Astrocyte (in vitro differentiated cells and primary cell): ENCODE data around the gene KIF26B. TPM values are rescaled to one million over a fixed set of nuclear protein-coding genes. Genes with fewer than 3 reads are reported as not detected.

Experiments
- DNase-seq: peaks from one replicate; pipeline ENCODE4 v3.0.0-alpha.2; 2010; ENCODE audit warnings: low read depth
- FAIRE-seq: peaks from 2 replicates; lab custom pipeline; 2011; peaks lifted over from hg19 to GRCh38; lab: Jason Lieb, UNC
- H2AFZ ChIP-seq: 2 replicates; pipeline ENCODE4 v1.6.0; 2012; ENCODE audit warnings: low read depth, low read length, inconsistent platforms
- H3K27ac ChIP-seq: 2 replicates; pipeline ENCODE4 v1.5.1; 2011; ENCODE audit warnings: low read depth, low read length, inconsistent platforms
- H3K27me3 ChIP-seq: 2 replicates; pipeline ENCODE4 v1.6.0; 2011; ENCODE audit warnings: low read length, inconsistent platforms; ENCODE audit not compliant: insufficient read depth
- H3K36me3 ChIP-seq: 2 replicates; pipeline ENCODE4 v1.5.1; 2011; ENCODE audit warnings: low read length, inconsistent platforms; ENCODE audit not compliant: insufficient read depth
- H3K4me1 ChIP-seq: 2 replicates; pipeline ENCODE4 v1.5.1; 2011; ENCODE audit warnings: low read length, inconsistent platforms; ENCODE audit not compliant: insufficient read depth
- H3K4me2 ChIP-seq: 2 replicates; pipeline ENCODE4 v1.6.0; 2012; ENCODE audit warnings: low read length, inconsistent platforms
- H3K4me3 ChIP-seq: 2 replicates; pipeline ENCODE4 v1.5.1; 2011; ENCODE audit warnings: low read depth, mild to moderate bottlenecking, low read length, inconsistent platforms; ENCODE audit not compliant: insufficient read depth
- H3K79me2 ChIP-seq: 2 replicates; pipeline ENCODE4 v1.6.0; 2012; ENCODE audit warnings: mild to moderate bottlenecking, low read length, inconsistent platforms; ENCODE audit not compliant: insufficient read depth
- H3K9ac ChIP-seq: 2 replicates; pipeline ENCODE4 v1.6.0; 2012; ENCODE audit warnings: mild to moderate bottlenecking, low read length, inconsistent platforms
- H3K9me3 ChIP-seq: 2 replicates; pipeline ENCODE4 v1.5.1; 2012; ENCODE audit warnings: low read depth, mild to moderate bottlenecking, low read length, inconsistent platforms; ENCODE audit not compliant: insufficient read depth
- H4K20me1 ChIP-seq: 2 replicates; pipeline ENCODE4 v1.6.0; 2012; ENCODE audit warnings: low read length, inconsistent platforms; ENCODE audit not compliant: insufficient read depth
- H3K27ac Mint-ChIP-seq: one replicate; pipeline ENCODE4 v1.8.0; 2021; ENCODE audit warnings: mild to moderate bottlenecking, mixed read lengths; ENCODE audit not compliant: unreplicated experiment
- H3K27me3 Mint-ChIP-seq: one replicate; pipeline ENCODE4 v1.8.0; 2021; ENCODE audit warnings: low read depth, mixed read lengths; ENCODE audit not compliant: unreplicated experiment
- H3K36me3 Mint-ChIP-seq: one replicate; pipeline ENCODE4 v1.8.0; 2021; ENCODE audit warnings: low read depth, mixed read lengths; ENCODE audit not compliant: unreplicated experiment
- H3K4me1 Mint-ChIP-seq: one replicate; pipeline ENCODE4 v1.8.0; 2021; ENCODE audit warnings: low read depth, mixed read lengths; ENCODE audit not compliant: unreplicated experiment
- H3K4me3 Mint-ChIP-seq: one replicate; pipeline ENCODE4 v1.8.0; 2021; ENCODE audit warnings: mild to moderate bottlenecking, moderate library complexity, mixed read lengths; ENCODE audit not compliant: unreplicated experiment
- H3K9me3 Mint-ChIP-seq: one replicate; pipeline ENCODE4 v1.8.0; 2021; ENCODE audit warnings: mild to moderate bottlenecking, mixed read lengths; ENCODE audit not compliant: unreplicated experiment
- EZH2 ChIP-seq: IDR thresholded peaks from 2 replicates; pipeline ENCODE4 v1.6.1; 2012; ENCODE audit warnings: mild to moderate bottlenecking, low read length, inconsistent platforms; ENCODE audit not compliant: insufficient read depth
- total RNA-seq: library from RNA; stranded (reverse); gene quantifications from 2 replicates; pipeline ENCODE4 v1.2.1, GENCODE V29; 2021
- TF ChIP-seq, protein P1 (sequence below): IDR thresholded peaks from 2 replicates; pipeline ENCODE4 v1.5.1; 2011; ENCODE audit warnings: low read depth, mild to moderate bottlenecking, inconsistent platforms, low read length, moderate library complexity; ENCODE audit not compliant: insufficient read depth

Gene KIF26B
- total RNA-seq, 1 donor from 2014 or later = 6.8 TPM

GRCh38 chr1:245484176-245484575 lies 329.4 kb downstream of the KIF26B start:
- H3K9me3 Mint-ChIP-seq = no peaks in the 10 kb centered on the region
- DNase-seq = no peak
- no peaks in the 10 kb centered on the region for H3K4me1 Mint-ChIP-seq
- Histone ChIP-seq H3K9ac (no peak overlapping the region), H3K4me3 (no peak overlapping the region), H3K79me2 (no peaks in the 10 kb centered on the region), H3K36me3 (no peaks in the 10 kb centered on the region), H3K9me3 (no peaks in the 10 kb centered on the region), H3K27ac (no peak overlapping the region), H2AFZ (no peak overlapping the region), H4K20me1 (peaks cover 6% of the 10 kb centered on the region), H3K4me1 (no peaks in the 10 kb centered on the region), H3K27me3 (no peaks in the 10 kb centered on the region), H3K4me2 (no peak overlapping the region)
- FAIRE-seq = no peak
- peaks cover 15% of the 10 kb centered on the region for H3K27me3 Mint-ChIP-seq
- TF ChIP-seq, protein P1, sequence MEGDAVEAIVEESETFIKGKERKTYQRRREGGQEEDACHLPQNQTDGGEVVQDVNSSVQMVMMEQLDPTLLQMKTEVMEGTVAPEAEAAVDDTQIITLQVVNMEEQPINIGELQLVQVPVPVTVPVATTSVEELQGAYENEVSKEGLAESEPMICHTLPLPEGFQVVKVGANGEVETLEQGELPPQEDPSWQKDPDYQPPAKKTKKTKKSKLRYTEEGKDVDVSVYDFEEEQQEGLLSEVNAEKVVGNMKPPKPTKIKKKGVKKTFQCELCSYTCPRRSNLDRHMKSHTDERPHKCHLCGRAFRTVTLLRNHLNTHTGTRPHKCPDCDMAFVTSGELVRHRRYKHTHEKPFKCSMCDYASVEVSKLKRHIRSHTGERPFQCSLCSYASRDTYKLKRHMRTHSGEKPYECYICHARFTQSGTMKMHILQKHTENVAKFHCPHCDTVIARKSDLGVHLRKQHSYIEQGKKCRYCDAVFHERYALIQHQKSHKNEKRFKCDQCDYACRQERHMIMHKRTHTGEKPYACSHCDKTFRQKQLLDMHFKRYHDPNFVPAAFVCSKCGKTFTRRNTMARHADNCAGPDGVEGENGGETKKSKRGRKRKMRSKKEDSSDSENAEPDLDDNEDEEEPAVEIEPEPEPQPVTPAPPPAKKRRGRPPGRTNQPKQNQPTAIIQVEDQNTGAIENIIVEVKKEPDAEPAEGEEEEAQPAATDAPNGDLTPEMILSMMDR = no peak
- no peak for TF ChIP-seq EZH2
- H3K36me3 Mint-ChIP-seq = peaks cover 10% of the 10 kb centered on the region
- no peak overlapping the region for H3K4me3 Mint-ChIP-seq
- H3K27ac Mint-ChIP-seq = no peak overlapping the region

DNA sequence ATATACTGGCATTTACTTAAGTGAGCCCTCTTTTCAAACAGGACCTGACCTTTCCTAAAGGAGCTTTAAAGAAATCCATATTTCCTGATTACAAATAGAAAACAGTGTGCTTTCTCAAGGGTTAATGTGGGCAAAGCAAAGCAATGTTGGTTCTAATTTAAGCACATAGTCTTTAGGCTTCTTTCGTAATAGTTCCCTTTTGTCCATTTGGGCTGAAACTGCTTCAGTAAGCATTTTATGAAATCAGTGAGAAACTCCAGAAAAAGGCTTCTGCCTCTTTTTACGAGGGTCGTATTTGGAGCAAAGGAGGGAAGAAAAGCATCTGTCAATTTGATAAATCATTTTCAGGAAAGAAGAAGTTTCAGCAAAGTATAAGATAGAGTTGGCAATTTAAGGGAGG lies 331.2 kb downstream of the KIF26B start:
- Histone ChIP-seq H3K27me3 (no peaks in the 10 kb centered on the region), H3K4me1 (no peaks in the 10 kb centered on the region), H3K36me3 (no peaks in the 10 kb centered on the region), H4K20me1 (peaks cover 6% of the 10 kb centered on the region), H3K4me2 (no peak overlapping the region), H3K9ac (no peak overlapping the region), H3K4me3 (no peak overlapping the region), H3K27ac (no peak overlapping the region), H2AFZ (no peak overlapping the region), H3K79me2 (no peaks in the 10 kb centered on the region), H3K9me3 (no peaks in the 10 kb centered on the region)
- TF ChIP-seq, protein P1 = no peak
- no peak for TF ChIP-seq EZH2
- peaks cover 2% of the 10 kb centered on the region for H3K4me1 Mint-ChIP-seq
- H3K27ac Mint-ChIP-seq = no peak overlapping the region
- DNase-seq (no peak), FAIRE-seq (no peak)
- peaks cover 11% of the 10 kb centered on the region for H3K27me3 Mint-ChIP-seq
- peaks cover 10% of the 10 kb centered on the region for H3K36me3 Mint-ChIP-seq
- H3K9me3 Mint-ChIP-seq = no peaks in the 10 kb centered on the region
- no peak overlapping the region for H3K4me3 Mint-ChIP-seq

- Histone ChIP-seq H3K4me1 (no peaks in the 10 kb centered on the region), H3K9ac (no peak overlapping the region), H3K27me3 (no peaks in the 10 kb centered on the region), H3K4me2 (no peak overlapping the region), H3K36me3 (no peaks in the 10 kb centered on the region), H3K9me3 (no peaks in the 10 kb centered on the region), H3K79me2 (no peaks in the 10 kb centered on the region), H2AFZ (no peak overlapping the region), H3K27ac (no peak overlapping the region), H4K20me1 (peaks cover 6% of the 10 kb centered on the region), H3K4me3 (no peak overlapping the region)
- DNase-seq (no peak), FAIRE-seq (no peak)
- TF ChIP-seq, protein P1 = no peak
- no peak for TF ChIP-seq EZH2
- peaks cover 2% of the 10 kb centered on the region for H3K4me1 Mint-ChIP-seq
- H3K27me3 Mint-ChIP-seq = peaks cover 11% of the 10 kb centered on the region
- no peaks in the 10 kb centered on the region for H3K9me3 Mint-ChIP-seq
- H3K36me3 Mint-ChIP-seq = peaks cover 11% of the 10 kb centered on the region
- no peak overlapping the region for H3K4me3 Mint-ChIP-seq
- H3K27ac Mint-ChIP-seq = no peak overlapping the region
These were observed 332.1 kb downstream of the KIF26B start for GRCh38 chr1:245486775-245487470.
